T-helper 9 cell (primary cell): ENCODE measurements around the gene TAS1R2.
"Not testable (repeated sequence)": the region's sequence is repeated elsewhere in the genome, so short reads cannot be mapped to it uniquely, and the experiment has no call there.

ENCODE experiments used
- DNase-seq: peaks from one replicate; pipeline ENCODE4 v3.0.0-alpha.2; 2020

The TAS1R2 gene

DNA sequence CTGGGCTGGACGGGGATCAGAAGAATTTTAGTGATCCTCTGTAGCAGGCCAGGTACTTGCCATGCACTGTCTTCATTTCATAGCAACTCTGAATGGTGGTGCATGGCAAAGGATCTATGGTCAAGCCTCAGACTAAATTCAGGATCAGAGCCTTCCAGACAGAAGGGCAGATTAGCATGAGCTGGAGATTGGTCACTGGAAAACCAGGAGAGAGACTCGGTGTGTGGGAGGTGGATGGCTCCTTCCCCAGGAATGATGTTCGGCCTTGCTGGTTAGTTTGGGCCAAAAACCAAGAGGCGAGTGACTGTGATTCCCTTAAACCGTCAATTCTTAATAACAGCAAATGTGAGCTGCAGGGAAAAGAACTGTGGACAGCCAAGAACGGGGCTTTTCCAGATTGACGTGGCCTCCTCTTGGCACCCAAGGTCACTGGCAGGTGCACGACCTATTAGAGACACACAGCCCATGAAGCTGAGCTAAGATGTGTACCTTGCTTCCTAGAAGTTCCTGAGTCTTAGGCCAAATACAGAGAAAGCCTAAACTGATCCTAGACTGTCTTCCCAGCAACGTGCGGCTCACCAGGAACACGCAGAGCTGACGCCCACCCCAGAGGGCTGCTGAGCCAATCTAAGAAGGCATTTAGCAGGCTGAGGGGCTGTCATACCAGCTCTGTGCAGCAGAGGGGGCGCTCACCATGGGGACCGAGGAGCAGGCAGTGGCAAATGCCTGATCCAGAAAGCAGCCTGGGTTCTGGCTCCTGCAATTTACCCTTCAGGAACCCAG is 24.4 kb upstream of the TAS1R2 start:
- DNase-seq = peak; percentile 69

DNA sequence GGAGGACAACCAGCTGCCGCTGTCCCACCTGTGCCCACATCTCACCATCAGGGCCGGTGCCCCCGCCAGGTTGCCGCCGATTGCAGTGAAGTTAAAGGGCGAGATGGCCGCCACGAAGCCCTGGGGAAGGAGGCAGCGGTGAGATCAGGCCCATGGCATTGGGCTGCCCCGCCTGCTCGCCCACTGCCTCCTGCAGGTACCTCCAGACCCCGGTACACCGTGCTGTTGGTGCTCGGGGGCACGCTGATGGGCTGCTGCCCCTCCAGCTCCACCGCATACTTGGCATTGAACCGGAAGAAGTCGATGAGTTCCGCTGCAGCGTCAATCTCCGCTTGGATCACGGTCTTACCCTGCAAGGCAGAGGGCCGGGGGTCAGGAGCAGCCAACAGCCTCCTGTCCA is 23.6 kb upstream of the TAS1R2 start:
- no peak for DNase-seq

DNA sequence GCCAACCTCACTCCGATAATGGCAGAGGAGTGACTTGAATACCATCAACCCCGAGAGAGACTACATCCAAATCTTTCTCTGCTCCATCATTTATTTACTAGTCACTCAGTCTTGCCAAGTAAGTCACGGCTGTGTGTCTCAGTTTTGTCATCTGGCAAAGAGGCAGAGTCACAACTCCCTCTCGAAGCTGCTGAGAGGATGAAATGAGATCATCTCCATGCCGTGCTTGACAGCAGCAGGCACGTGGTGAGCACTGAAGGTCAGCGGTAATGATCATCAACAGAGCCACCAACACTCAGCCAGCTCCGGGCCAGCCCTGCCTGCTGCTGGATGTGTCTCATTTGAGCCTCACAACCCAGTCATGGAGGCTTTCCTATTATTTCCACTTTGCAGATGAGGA is 23.0 kb upstream of the TAS1R2 start:
- no peak for DNase-seq

DNA sequence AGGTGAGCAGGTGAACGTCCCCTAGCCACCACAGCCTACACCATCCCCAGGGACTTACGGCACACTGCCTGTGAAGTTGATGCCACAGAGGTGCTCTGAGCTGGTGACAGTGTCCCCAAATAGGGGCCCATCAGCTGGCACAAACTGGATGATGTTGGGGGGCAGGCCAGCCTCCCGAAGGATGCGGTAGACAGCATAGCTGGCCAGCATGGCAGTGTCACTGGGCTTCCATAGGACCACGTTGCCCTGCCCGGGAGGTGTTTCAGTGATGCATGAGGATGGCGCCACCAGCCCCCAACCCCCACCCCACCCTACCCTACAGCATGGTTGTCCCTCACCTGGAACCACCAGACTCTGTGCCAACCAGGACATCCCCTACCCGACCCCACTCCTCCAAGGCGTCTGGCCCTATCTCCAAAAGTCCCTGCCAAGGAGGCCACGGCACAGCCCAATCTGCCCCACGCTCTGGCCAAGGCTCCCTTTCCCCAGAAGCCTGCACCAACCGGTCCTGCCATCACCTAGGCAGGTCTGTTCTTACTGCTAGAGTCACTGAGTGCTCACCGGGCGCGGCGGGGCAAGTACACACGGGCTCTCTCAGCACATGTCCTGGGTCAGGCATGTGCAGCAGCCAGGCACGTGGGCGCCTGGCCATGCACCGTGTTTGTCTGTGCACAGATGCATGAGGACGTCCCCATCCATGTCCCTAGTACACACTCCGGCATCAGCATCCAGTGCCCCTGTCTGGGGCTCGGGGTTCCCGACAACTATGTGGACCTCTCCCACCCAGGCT is 22.4 kb upstream of the TAS1R2 start:
- DNase-seq = no peak

DNA sequence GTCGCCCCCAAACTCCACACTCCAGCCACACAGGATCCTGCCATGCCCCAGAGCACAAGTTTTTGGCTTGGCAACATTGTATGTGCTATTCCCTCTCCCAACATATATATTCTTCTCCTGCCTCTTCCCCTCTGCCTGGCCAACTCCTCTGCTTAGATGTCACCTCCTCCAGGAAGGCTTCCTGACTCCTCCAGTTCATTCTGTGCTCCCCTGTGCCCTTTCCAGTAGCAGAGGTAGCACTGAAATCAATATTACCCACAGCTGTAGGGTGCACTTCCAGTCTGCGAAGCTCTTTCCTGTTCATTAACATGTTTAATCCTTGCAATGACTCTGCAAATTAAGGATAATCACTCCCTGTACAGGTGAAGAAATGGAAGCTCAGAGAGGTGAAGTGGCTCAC is 21.7 kb upstream of the TAS1R2 start:
- DNase-seq = no peak

DNA sequence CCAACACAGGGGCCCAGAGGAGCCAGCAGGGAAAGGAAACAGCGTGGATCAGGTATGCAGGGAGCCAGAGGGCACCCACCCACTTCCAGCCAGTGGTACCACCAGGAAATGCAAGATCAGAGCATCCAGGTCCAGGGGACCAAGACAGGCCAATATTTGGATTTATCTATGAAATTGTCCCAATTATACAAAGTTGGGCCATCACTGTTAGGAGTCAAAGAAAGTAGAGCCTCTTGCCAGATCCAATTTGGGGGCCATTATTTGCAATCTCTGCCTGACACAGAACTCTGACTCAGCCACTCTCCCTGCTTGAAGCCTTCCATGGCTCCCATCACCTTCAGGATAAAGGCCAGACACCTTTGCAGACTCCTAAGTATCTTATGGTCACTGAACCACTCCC is 21.1 kb upstream of the TAS1R2 start:
- DNase-seq = no peak

DNA sequence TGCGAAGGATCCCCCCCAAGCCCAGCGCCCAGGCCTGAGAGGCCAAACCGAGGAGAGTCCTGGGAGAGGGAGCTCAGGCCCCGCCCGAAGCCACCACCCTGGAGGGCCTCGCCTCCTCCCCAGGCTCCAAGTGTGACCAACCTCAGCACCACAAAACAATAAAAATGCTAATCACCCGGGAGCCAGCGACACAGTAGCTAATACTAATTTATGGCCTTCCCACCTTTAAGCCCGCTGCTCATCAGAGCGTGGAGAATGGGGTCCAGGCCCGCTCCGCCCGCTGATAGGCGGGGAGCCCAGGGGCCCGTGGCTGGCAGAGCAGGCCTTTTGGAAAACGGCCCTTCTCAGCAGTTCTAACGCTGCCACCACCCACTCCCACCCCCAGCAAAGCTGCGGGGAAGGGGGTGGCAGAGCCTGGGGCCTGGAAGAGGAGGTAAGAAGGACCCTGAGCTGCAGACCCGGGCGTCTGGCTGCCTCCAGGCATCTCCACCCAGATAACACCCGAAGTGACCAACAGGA is 20.4 kb upstream of the TAS1R2 start:
- no peak for DNase-seq

DNA sequence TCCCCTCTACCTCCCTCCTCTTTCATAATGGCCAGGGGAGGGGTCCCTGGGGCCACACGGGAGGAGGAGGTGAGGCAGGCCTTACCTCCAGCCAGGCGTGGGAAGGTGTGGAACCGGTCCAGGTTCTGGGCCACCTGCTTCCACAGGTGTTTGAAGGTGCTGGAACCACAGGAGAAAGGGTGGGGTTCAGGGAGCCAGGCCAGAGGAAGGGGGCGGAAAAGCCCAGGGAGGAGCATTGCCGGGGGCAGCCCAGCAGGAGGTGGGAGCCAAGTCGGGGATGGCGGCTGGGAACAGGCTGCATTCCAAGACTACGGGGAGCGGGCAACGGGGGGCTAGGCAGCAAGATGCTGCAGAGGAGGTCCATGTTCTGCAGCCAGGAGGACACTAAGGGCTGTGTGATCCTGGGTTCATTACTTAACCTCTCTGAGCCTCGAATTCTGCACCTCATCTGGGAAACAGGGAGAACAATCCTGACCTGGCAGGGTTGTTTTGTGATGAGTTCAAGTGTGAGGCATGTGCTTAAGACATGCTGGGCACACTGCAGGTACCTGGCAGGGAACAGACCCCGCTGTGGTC is 19.8 kb upstream of the TAS1R2 start:
- no peak for DNase-seq

DNA sequence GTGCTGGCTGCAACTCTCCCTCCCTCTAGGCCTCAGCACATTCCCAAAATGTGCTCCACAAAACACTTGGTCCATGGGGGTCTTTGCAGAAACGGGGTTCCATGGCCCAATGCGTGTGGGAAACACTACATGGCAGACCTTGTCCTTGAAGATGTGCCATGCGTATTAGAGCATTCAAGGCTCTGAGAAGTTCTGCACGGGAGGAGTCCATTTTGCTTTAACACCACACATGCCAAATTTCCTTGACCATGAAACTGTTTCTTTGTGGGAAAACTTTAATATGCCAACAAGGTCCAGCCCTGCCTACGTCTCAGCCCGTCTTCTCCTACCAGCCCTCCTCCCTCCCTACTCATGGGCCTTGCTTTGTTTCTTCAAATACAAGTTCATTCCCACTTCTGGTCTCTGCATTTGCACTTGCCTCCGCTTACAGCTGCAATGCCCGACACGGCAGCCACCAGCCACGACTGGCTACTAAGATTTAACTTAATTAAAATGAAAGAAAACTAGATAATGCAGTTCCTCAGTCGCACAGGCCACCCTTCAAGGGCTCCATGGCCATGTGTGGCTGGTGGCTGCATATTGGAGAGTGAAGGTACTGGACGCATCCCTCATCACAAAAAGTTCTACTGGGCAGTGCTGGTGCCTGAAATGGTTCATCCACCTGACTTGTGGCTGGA is 19.2 kb upstream of the TAS1R2 start:
- DNase-seq = no peak

DNA sequence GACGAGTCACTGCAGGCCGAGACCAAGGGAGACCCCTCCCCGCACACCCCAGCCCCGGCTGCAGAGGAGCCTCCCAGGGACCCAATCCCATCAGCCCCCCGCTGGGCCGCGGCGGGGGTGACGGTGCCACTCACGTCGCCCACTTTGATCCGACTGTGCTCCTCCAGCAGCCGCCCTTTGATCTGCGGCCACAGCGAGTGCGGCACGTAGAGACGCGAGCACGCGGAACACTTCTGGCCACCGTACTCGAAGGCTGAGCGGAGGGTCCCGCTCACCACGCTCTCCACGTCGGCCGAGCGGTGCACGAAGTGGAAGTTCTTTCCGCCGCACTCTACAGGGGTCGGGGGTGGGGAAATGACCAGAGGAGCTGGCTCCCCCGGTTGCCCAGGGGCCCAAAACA is 17.8 kb upstream of the TAS1R2 start:
- no peak for DNase-seq

DNA sequence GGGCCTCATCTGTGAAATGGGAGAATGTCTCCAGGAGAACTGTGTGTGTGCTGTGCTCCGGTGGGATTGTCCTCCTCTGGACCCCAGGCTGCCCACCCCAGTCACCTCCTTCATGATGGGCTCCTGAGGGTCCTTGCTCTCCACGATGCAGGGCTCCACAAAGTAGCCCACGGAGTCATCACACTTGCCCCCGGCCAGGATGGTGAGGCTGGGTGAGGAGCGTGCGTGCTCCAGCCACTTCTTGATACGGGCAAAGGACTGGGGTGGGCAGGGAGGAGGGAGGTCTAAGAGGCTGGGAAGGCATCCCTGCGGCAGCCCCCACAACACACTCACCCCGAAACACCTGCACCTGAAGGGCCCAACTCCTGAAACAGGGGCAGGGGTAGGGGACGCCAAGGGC is 16.8 kb upstream of the TAS1R2 start:
- no peak for DNase-seq

DNA sequence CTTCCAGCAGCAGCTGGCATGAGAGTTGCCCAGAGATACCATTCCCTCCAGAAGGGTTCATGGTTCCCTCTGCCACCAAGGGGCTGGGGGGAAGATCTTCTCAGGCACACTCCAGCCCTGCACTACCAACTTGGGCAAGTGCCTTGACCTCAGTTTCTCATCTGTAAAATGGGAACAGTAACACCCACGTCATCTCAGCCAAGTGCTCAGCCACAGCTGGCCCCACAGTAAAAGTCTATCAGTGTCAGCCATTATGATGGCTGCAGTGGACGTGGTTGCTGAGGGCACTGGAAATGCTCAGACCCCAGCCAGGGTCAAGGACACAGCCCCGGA is 16.3 kb upstream of the TAS1R2 start:
- DNase-seq = no peak

DNA sequence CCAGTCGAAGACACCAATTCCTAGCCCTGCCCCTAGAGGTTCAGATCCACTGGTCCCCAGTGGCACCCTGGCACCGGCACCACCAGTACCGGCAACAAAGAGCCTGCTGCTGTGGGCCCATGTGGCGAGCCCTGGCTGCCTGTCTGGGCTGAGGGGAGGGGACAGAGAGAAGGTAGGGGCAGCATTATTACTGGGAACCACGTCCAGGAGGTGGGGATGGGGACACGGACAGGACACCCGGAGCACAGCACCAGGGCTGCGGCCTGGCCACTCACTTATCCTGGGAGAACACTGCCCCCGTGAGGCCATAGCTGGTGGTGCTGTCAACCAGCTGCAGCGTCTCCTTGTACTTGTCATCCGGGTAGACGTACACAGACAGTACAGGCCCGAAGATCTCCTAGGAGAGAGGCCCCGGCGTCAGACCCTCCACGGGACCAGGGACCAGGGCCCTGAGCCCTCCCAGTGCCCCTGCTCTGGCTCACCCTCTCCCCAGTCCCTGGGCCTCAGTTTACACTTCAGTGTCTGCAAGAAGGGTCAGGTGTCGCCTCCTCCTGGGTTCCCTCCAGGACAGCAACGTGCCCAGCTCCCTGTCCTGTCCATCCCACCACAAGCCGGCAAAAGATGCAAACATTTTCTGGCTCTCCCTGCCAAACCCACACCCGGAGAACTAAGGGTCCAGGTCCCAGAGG is 15.8 kb upstream of the TAS1R2 start:
- DNase-seq = peak; percentile 57

DNA sequence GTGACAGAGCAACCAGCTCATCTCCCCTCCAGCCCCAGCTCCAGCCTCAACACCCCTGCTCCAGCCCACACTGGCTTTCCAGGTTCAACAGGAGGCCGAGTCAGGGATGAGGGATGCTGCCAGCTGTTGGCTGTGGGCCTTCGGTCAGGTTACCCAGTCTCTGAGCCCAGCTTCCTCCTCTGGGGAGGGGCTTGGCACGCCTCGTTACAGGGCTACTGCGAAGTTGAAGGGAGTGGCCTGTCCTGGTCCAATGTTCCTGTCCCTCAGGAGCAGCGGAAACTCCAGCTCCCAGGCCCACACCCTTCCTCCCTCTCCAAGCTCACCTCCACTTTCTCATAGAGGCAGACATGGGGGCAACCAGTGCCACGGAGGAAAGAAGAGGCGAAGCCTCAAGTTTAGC is 15.1 kb upstream of the TAS1R2 start:
- DNase-seq = no peak

DNA sequence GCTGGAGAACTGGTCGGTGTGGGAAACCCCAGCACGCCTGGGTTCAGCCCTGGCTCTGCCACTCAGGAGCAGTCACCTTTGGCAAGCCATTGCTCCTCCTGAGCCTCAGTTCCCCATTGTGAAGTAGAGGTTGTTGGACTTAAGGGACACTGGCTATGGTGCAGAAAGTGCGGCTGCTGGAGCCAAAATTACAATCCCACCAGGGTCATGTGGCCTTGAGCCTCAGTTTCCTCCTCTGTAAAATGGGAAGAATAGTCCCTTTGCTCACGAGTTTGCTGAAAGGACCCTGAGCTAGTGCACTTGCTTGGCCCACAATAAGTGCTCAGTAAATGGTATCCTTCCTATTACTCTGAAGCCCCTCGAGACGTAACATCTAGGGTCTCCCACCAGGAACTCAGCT is 14.6 kb upstream of the TAS1R2 start:
- DNase-seq = no peak

DNA sequence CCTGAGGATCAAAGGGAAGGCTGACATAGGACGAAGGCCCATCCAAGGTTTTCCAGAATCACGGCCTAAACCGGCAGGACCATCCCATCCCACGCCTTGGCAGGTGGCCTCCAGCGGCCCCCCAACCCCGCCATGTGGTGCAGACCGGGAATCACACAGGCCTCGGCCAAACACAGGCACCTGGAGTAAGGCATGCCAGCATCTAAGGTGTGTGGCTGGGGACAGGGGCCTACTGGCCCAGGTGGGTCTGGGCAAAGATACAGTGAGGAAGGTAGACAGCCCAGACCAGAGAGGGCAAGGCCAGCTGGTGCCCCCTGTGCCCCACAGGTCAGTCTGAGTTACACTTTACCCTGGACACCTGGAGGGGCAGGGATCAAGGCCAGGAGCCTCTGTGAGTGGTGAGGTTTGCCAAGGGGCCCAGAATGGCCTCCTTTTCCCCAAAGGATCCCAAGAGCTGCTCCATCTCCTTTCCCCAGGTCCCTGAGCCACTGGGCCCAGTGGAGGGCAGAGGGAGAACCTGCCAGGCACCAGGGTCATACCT is 12.7 kb upstream of the TAS1R2 start:
- no peak for DNase-seq

DNA sequence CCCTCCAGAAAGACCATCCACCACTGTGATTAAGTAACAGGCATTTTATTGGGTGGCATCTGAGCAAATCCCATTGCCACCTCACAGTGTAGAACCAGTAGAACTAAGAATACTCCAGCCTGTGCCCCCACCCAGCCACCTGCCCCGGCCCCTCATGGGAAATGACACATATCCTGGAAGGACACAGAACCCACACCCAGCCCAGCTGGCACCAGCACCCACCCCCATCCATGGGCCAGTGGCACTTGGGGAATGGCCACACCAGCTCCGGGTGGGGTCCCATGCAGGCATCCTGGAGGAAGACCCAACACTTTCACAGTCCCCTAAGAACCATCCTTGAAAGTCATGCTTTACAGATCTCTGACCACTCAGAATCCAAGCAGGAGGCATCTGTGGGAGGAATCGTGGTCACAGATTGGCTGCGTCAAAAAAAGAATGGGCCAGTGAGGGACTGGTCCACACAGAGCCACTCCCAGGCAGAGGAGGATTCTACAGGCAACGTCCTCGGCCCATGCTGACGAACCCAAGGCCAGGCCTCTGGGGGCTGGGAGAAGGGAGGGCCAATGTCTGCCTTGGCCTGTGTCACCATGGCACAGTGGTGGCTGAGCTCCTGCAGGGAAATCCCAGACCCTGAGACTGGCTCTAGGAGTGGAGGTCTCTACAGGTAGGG is 12.1 kb upstream of the TAS1R2 start:
- DNase-seq = no peak

DNA sequence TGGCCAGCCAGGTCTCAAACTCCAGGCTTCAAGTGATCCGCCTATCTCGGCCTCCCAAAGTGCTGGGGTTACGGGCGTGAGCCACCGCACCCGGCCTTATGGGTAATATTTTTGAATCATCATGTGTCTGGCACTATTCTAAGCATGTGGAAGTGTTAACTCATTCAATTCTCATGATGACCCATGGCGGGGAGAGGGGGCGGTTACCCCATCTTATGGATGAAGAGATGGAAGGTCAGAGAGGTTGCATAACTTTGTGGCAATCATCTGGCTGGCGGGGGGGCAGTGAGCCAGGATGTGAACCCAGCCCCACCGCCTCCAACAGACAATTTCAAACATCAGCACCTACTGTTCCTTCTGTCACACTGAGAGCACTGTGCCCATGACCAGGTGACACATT is 11.5 kb upstream of the TAS1R2 start:
- DNase-seq = no peak

DNA sequence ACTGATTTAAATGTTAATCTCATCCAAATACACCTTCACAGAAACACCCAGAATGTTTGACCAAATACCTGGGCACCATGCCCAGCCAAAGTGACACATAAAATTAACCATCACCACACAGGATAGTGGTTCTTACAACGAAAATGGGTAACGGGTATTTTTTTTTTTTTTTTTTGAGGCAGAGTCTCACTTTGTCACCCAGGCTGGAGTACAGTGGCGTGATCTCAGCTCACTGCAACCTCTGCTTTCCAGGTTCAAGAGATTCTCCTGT is 11.1 kb upstream of the TAS1R2 start:
- not testable (repeated sequence) for DNase-seq

DNA sequence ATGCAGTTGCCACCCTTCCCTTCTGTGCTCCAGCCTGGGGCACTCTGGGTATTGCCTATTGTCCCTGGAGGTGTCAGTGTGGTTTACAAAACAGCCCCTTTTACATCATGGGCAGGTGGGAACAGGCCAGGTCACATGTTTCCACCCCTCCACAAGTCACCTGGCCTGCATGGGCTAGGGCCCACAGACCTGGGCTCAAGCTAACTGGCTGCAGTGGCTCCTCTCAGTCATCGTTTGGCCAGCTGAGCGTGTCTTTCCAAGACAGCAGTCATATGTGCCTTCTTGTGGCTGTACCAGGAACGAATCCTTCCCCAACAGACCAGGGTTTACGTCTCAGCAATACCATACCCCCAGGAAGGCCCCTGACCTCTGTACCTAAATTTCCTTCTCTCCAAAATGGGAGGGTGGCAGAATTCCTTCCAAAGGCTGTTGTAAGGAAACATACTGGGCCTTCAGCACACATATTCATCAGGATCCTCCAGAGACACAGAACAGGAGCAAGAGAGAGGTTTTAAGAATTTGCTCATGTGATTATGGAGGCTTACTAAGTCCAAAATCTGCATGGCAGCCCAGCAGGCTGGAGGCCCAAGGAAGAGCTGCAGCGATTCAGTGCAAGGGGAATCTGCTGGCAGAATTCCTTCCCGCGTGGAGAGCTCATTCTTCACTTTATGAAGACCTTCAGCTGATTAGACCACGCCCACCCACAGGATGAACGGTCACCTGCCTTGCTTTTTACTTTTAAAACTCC is 10.6 kb upstream of the TAS1R2 start:
- DNase-seq = no peak

DNA sequence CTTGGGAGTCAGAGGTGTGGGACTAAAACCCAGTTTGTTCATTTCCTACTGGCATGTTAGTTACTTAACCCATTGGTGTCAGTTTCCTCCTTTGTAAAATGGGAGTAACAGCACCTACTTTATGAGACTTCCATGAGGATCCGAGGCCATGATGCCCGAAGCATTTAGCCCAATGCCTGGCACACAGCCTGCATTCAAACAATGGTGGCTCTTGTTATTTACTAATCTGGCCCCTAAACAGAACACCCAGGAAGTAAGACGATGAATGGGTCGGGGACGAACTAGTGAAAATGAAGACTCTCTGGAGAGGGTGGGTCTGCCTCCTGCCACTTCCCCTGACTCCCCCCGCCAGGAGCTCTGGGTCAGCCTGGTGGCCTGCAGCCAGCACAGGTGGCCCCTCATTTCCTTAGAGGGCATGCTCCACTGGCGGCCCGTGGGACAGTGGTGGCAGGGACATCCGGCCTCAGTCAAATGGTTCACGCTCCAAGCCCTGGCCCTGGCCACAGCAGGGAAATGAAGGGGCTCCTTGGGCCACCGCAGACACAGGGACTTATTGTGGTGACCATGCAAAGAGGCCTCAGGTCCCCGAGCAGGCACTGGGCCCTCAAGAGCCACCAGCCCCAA is 9.5 kb upstream of the TAS1R2 start:
- DNase-seq = no peak
